ENCODE data around the gene SMYD5.

Gene SMYD5

GRCh38 chr2:73239776-73240175, 25.7 kb downstream of the SMYD5 start:
- H4K8ac ChIP-seq (ENCODE audit: low read depth, low read length) = no peak overlapping the region
- peaks cover 7 to 13% of the 10 kb centered on the region in 2 experiments for H3K4me1 ChIP-seq (ENCODE audit: control insufficient read depth in 1 of 2, insufficient read depth in 2 of 2, low read length in 2 of 2)
- no peak overlapping the region for H4K91ac ChIP-seq (ENCODE audit: low read depth, low read length)
- H3K27me3 ChIP-seq (ENCODE audit: insufficient read depth, low read length) = no peaks in the 10 kb centered on the region
- no peak overlapping the region for H2AK5ac ChIP-seq (ENCODE audit: low read length)
- WGBS (ENCODE audit: extremely low coverage, insufficient coverage, insufficient read length) = no CpG with 5 or more reads among the region's 3 CpGs
- H3K9me3 ChIP-seq (ENCODE audit: insufficient read depth, low read depth, low read length) = no peaks in the 10 kb centered on the region
- H3K4ac ChIP-seq (ENCODE audit: low read depth, low read length) = peak overlapping the region; percentile 25
- no peak overlapping the region for H4K12ac ChIP-seq (ENCODE audit: low read depth, low read length)
- no peak overlapping the region for H3K4me3 ChIP-seq (ENCODE audit: low read depth, low read length)
- H3K14ac ChIP-seq (ENCODE audit: low read length) = no peak overlapping the region
- no peak overlapping the region for H2AFZ ChIP-seq (ENCODE audit: insufficient read depth, low read length, poor library complexity)
- no peak overlapping the region for H2BK5ac ChIP-seq (ENCODE audit: low read depth, low read length, poor library complexity)
- H2BK12ac ChIP-seq (ENCODE audit: low read length) = no peak overlapping the region
- H3K23ac ChIP-seq (ENCODE audit: low read length) = no peak overlapping the region
- no peak overlapping the region for H3K4me2 ChIP-seq (ENCODE audit: low read length)
- H3K79me2 ChIP-seq (ENCODE audit: control insufficient read depth, insufficient read depth, low read length, poor library complexity) = peaks cover 17% of the 10 kb centered on the region
- H2BK120ac ChIP-seq (ENCODE audit: insufficient read depth, low read length, poor library complexity) = no peak overlapping the region
- H3K9ac ChIP-seq (ENCODE audit: low read length) = no peak overlapping the region
- no peak overlapping the region for H3K27ac ChIP-seq (ENCODE audit: low read depth, low read length)
- H3K36me3 ChIP-seq (ENCODE audit: control insufficient read depth in 1 of 2, insufficient read depth in 2 of 2, low read length in 2 of 2) = peaks cover 7 to 20% of the 10 kb centered on the region in 2 experiments
- no peak overlapping the region for H3K18ac ChIP-seq (ENCODE audit: low read length)
- H3K79me1 ChIP-seq (ENCODE audit: low read length) = no peaks in the 10 kb centered on the region
- DNase-seq = no peak

GRCh38 chr2:73243884-73244570, 30.0 kb downstream of the SMYD5 start:
- no CpG with 5 or more reads among the region's 5 CpGs for WGBS (ENCODE audit: extremely low coverage, insufficient coverage, insufficient read length)
- no peaks in the 10 kb centered on the region for H3K79me2 ChIP-seq (ENCODE audit: control insufficient read depth, insufficient read depth, low read length, poor library complexity)
- H2BK5ac ChIP-seq (ENCODE audit: low read depth, low read length, poor library complexity) = no peak overlapping the region

GRCh38 chr2:73244580-73244979, 30.5 kb downstream of the SMYD5 start:
- Histone ChIP-seq H3K4me1 (ENCODE audit: control insufficient read depth in 1 of 2, insufficient read depth in 2 of 2, low read length in 2 of 2) (peaks cover 0 to 4% of the 10 kb centered on the region in 2 experiments), H3K27ac (ENCODE audit: low read depth, low read length) (no peak overlapping the region), H2BK5ac (ENCODE audit: low read depth, low read length, poor library complexity) (no peak overlapping the region), H2AFZ (ENCODE audit: insufficient read depth, low read length, poor library complexity) (no peak overlapping the region), H3K18ac (ENCODE audit: low read length) (no peak overlapping the region), H3K14ac (ENCODE audit: low read length) (no peak overlapping the region), H3K79me1 (ENCODE audit: low read length) (no peaks in the 10 kb centered on the region), H3K9me3 (ENCODE audit: insufficient read depth, low read depth, low read length) (no peaks in the 10 kb centered on the region), H3K23ac (ENCODE audit: low read length) (no peak overlapping the region), H3K36me3 (ENCODE audit: control insufficient read depth in 1 of 2, insufficient read depth in 2 of 2, low read length in 2 of 2) (peaks cover 22 to 53% of the 10 kb centered on the region in 2 experiments), H3K9ac (ENCODE audit: low read length) (no peak overlapping the region), H3K79me2 (ENCODE audit: control insufficient read depth, insufficient read depth, low read length, poor library complexity) (no peaks in the 10 kb centered on the region), H2AK5ac (ENCODE audit: low read length) (no peak overlapping the region), H3K4me2 (ENCODE audit: low read length) (no peak overlapping the region), H4K91ac (ENCODE audit: low read depth, low read length) (no peak overlapping the region), H2BK120ac (ENCODE audit: insufficient read depth, low read length, poor library complexity) (no peak overlapping the region), H3K4ac (ENCODE audit: low read depth, low read length) (no peak overlapping the region), H3K27me3 (ENCODE audit: insufficient read depth, low read length) (no peaks in the 10 kb centered on the region), H3K4me3 (ENCODE audit: low read depth, low read length) (no peak overlapping the region), H4K12ac (ENCODE audit: low read depth, low read length) (no peak overlapping the region), H2BK12ac (ENCODE audit: low read length) (no peak overlapping the region), H4K8ac (ENCODE audit: low read depth, low read length) (no peak overlapping the region)
- no CpG with 5 or more reads among the region's 3 CpGs for WGBS (ENCODE audit: extremely low coverage, insufficient coverage, insufficient read length)
- no peak for DNase-seq

More at GRCh38 chr2:73243884-73244570, 30.0 kb downstream of the SMYD5 start:
- no peak overlapping the region for H3K27ac ChIP-seq (ENCODE audit: low read depth, low read length)
- peaks cover 21 to 52% of the 10 kb centered on the region in 2 experiments for H3K36me3 ChIP-seq (ENCODE audit: control insufficient read depth in 1 of 2, insufficient read depth in 2 of 2, low read length in 2 of 2)
- no peaks in the 10 kb centered on the region for H3K9me3 ChIP-seq (ENCODE audit: insufficient read depth, low read depth, low read length)
- H4K91ac ChIP-seq (ENCODE audit: low read depth, low read length) = no peak overlapping the region
- no peaks in the 10 kb centered on the region for H3K27me3 ChIP-seq (ENCODE audit: insufficient read depth, low read length)
- DNase-seq = peak in 1 of 2 donors; percentile 37
- H3K4ac ChIP-seq (ENCODE audit: low read depth, low read length) = no peak overlapping the region
- no peak overlapping the region for H3K9ac ChIP-seq (ENCODE audit: low read length)
- H2BK12ac ChIP-seq (ENCODE audit: low read length) = no peak overlapping the region
- H2AFZ ChIP-seq (ENCODE audit: insufficient read depth, low read length, poor library complexity) = no peak overlapping the region
- H3K18ac ChIP-seq (ENCODE audit: low read length) = no peak overlapping the region
- no peak overlapping the region for H3K23ac ChIP-seq (ENCODE audit: low read length)
- H3K14ac ChIP-seq (ENCODE audit: low read length) = no peak overlapping the region
- H4K12ac ChIP-seq (ENCODE audit: low read depth, low read length) = no peak overlapping the region
- no peak overlapping the region for H2BK120ac ChIP-seq (ENCODE audit: insufficient read depth, low read length, poor library complexity)
- no peak overlapping the region for H3K4me2 ChIP-seq (ENCODE audit: low read length)
- peaks cover 0 to 4% of the 10 kb centered on the region in 2 experiments for H3K4me1 ChIP-seq (ENCODE audit: control insufficient read depth in 1 of 2, insufficient read depth in 2 of 2, low read length in 2 of 2)
- no peak overlapping the region for H3K4me3 ChIP-seq (ENCODE audit: low read depth, low read length)
- H4K8ac ChIP-seq (ENCODE audit: low read depth, low read length) = no peak overlapping the region
- H3K79me1 ChIP-seq (ENCODE audit: low read length) = no peaks in the 10 kb centered on the region
- no peak overlapping the region for H2AK5ac ChIP-seq (ENCODE audit: low read length)

- no peak overlapping the region for H3K18ac ChIP-seq (ENCODE audit: low read length)
- no peak overlapping the region for H2AFZ ChIP-seq (ENCODE audit: insufficient read depth, low read length, poor library complexity)
- no peak overlapping the region for H2BK5ac ChIP-seq (ENCODE audit: low read depth, low read length, poor library complexity)
- no peak overlapping the region for H2BK120ac ChIP-seq (ENCODE audit: insufficient read depth, low read length, poor library complexity)
- H4K12ac ChIP-seq (ENCODE audit: low read depth, low read length) = no peak overlapping the region
- no peak overlapping the region for H3K9ac ChIP-seq (ENCODE audit: low read length)
- H3K79me2 ChIP-seq (ENCODE audit: control insufficient read depth, insufficient read depth, low read length, poor library complexity) = no peaks in the 10 kb centered on the region
- no CpG with 5 or more reads among the region's 3 CpGs for WGBS (ENCODE audit: extremely low coverage, insufficient coverage, insufficient read length)
- no peak overlapping the region for H3K27ac ChIP-seq (ENCODE audit: low read depth, low read length)
- no peak overlapping the region for H2BK12ac ChIP-seq (ENCODE audit: low read length)
- H3K9me3 ChIP-seq (ENCODE audit: insufficient read depth, low read depth, low read length) = no peaks in the 10 kb centered on the region
- H3K36me3 ChIP-seq (ENCODE audit: control insufficient read depth in 1 of 2, insufficient read depth in 2 of 2, low read length in 2 of 2) = peaks cover 41 to 68% of the 10 kb centered on the region in 2 experiments
- no peaks in the 10 kb centered on the region for H3K27me3 ChIP-seq (ENCODE audit: insufficient read depth, low read length)
- peaks cover 0 to 4% of the 10 kb centered on the region in 2 experiments for H3K4me1 ChIP-seq (ENCODE audit: control insufficient read depth in 1 of 2, insufficient read depth in 2 of 2, low read length in 2 of 2)
- no peak overlapping the region for H3K4me3 ChIP-seq (ENCODE audit: low read depth, low read length)
- H4K8ac ChIP-seq (ENCODE audit: low read depth, low read length) = no peak overlapping the region
- no peak overlapping the region for H3K4ac ChIP-seq (ENCODE audit: low read depth, low read length)
- no peak overlapping the region for H3K14ac ChIP-seq (ENCODE audit: low read length)
- H2AK5ac ChIP-seq (ENCODE audit: low read length) = no peak overlapping the region
- no peak overlapping the region for H4K91ac ChIP-seq (ENCODE audit: low read depth, low read length)
- no peak for DNase-seq
- H3K4me2 ChIP-seq (ENCODE audit: low read length) = no peak overlapping the region
- H3K23ac ChIP-seq (ENCODE audit: low read length) = no peak overlapping the region
- H3K79me1 ChIP-seq (ENCODE audit: low read length) = no peaks in the 10 kb centered on the region
Measured at GRCh38 chr2:73246850-73247249, 32.8 kb downstream of the SMYD5 start.

Measured in trophoblast cell (in vitro differentiated cells and primary cell).